SH-SY5Y (cell line): ENCODE data around the gene SPRR1B.

ENCODE experiments used
- GATA2 ChIP-seq: IDR thresholded peaks from 2 replicates; pipeline ENCODE4 v1.6.1; 2011; ENCODE audit warnings: mild to moderate bottlenecking, low read depth, low read length
- GATA3 ChIP-seq: IDR thresholded peaks from 2 replicates; pipeline ENCODE4 v1.6.1; 2011; ENCODE audit warnings: low read depth, mild to moderate bottlenecking, low read length, moderate library complexity

- TF ChIP-seq GATA2 (no peak), GATA3 (no peak)
Measured at GRCh38 chr1:153058154-153058553, 27.2 kb downstream of the SPRR1B start.
